Measurements from ENCODE around the gene KSR1.

The KSR1 gene

GRCh38 chr17:27539794-27540317 lies 83.6 kb downstream of the KSR1 start:
- no peak for DNase-seq

GRCh38 chr17:27540318-27541101 lies 84.3 kb downstream of the KSR1 start:
- DNase-seq: no peak

- no peak for DNase-seq
Observed at GRCh38 chr17:27541301-27542023, 85.2 kb downstream of the KSR1 start.

GRCh38 chr17:27542841-27543463 lies 86.7 kb downstream of the KSR1 start:
- DNase-seq: no peak

- no peak for DNase-seq
Observed at GRCh38 chr17:27543464-27543856, 87.2 kb downstream of the KSR1 start.

GRCh38 chr17:27543958-27544349 lies 87.7 kb downstream of the KSR1 start:
- no peak for DNase-seq

GRCh38 chr17:27544350-27545131 lies 88.3 kb downstream of the KSR1 start:
- DNase-seq: no peak

GRCh38 chr17:27545562-27546229 lies 89.4 kb downstream of the KSR1 start:
- peak; percentile 44 for DNase-seq

- DNase-seq: no peak
Observed at GRCh38 chr17:27546624-27547300, 90.5 kb downstream of the KSR1 start.

GRCh38 chr17:27547301-27547683 lies 91.0 kb downstream of the KSR1 start:
- DNase-seq: no peak

GRCh38 chr17:27548369-27548768 lies 92.1 kb downstream of the KSR1 start:
- no peak for DNase-seq

GRCh38 chr17:27549251-27549893 lies 93.1 kb downstream of the KSR1 start:
- no peak for DNase-seq

- no peak for DNase-seq
Observed at GRCh38 chr17:27550291-27550930, 94.2 kb downstream of the KSR1 start.

- DNase-seq: no peak
Observed at GRCh38 chr17:27550974-27551505, 94.8 kb downstream of the KSR1 start.

GRCh38 chr17:27551701-27552248 lies 95.5 kb downstream of the KSR1 start:
- DNase-seq: no peak

GRCh38 chr17:27552276-27552732 lies 96.1 kb downstream of the KSR1 start:
- DNase-seq: no peak

- no peak for DNase-seq
Observed at GRCh38 chr17:27553019-27553511, 96.8 kb downstream of the KSR1 start.

- no peak for DNase-seq
Observed at GRCh38 chr17:27554152-27554551, 97.9 kb downstream of the KSR1 start.

- no peak for DNase-seq
Observed at GRCh38 chr17:27554911-27555310, 98.7 kb downstream of the KSR1 start.

GRCh38 chr17:27555339-27555738 lies 99.1 kb downstream of the KSR1 start:
- no peak for DNase-seq

Measured in NCI-H82 (cell line).